Right lobe of liver (tissue), 4 donors: ENCODE data around the gene INTS3.

Source experiments
- CTCF ChIP-seq, 4 donors: fragments of 200-600 bp in 3 of 4; fragments of 450-650 bp in 1 of 4; IDR thresholded peaks; one replicate each; pipeline versions ENCODE4 v1.5.1 to v1.8.0; 2016 to 2022; ENCODE audit warnings: antibody characterized with exemption in 4 of 4, mild to moderate bottlenecking in 2 of 4
- POLR2A ChIP-seq: fragments of 450-650 bp; IDR thresholded peaks from one replicate; pipeline ENCODE4 v1.6.1; 2017; ENCODE audit warnings: antibody characterized with exemption, mild to moderate bottlenecking
- donor health status: DM: no; HTN: no; CAD: no.
- donor health status: DM: no; HTN: no; CAD: no.
- donor health status: DM: no; HTN: yes; CAD: no.

- TF ChIP-seq CTCF (IDR thresholded peaks at IDR 0.05), result no peak
- TF ChIP-seq POLR2A, result no peak
Observed at GRCh38 chr1:153733970-153734369, 6.1 kb downstream of the INTS3 start.
